ENCODE measurements around the gene CACNA2D3.

CACNA2D3 gene

GRCh38 chr3:54731732-54732445 is 609.5 kb downstream of the CACNA2D3 start:
- no peak overlapping the region for H2AFZ ChIP-seq (ENCODE audit: low read depth, low read length, severe bottlenecking)
- H4K20me1 ChIP-seq (ENCODE audit: low read depth, low read length): no peaks in the 10 kb centered on the region
- no peak overlapping the region for H3K4me2 ChIP-seq (ENCODE audit: low read depth, low read length, poor library complexity, severe bottlenecking)
- no peak overlapping the region for H3K9ac ChIP-seq (ENCODE audit: low read length)
- no peaks in the 10 kb centered on the region for H3K27me3 ChIP-seq (ENCODE audit: low read length)
- no peak overlapping the region for H3K4me3 ChIP-seq (ENCODE audit: insufficient read depth, low read length, poor library complexity, severe bottlenecking)
- no peak overlapping the region for H3K27ac ChIP-seq (ENCODE audit: low read depth, low read length)
- TF ChIP-seq CTCF (IDR thresholded peaks at IDR 0.05; ENCODE audit: insufficient read depth, low read length, poor library complexity, severe bottlenecking) (no peak), EZH2phosphoT487 (conservative IDR thresholded peaks at IDR 0.05; ENCODE audit: low read length) (no peak)
- no peaks in the 10 kb centered on the region for H3F3A ChIP-seq (ENCODE audit: insufficient read depth)
- H3K79me2 ChIP-seq (ENCODE audit: insufficient read depth, low read length): no peaks in the 10 kb centered on the region
- no peaks in the 10 kb centered on the region for H3K9me3 ChIP-seq (ENCODE audit: insufficient read depth, low read length)
- no peaks in the 10 kb centered on the region for H3K9me2 ChIP-seq (replicated peaks; ENCODE audit: insufficient read depth, low read length)
- no peaks in the 10 kb centered on the region for H3K36me3 ChIP-seq (ENCODE audit: low read length)

GRCh38 chr3:54733106-54734006 is 611.0 kb downstream of the CACNA2D3 start:
- Histone ChIP-seq H3K9me2 (replicated peaks; ENCODE audit: insufficient read depth, low read length) (no peaks in the 10 kb centered on the region), H3F3A (ENCODE audit: insufficient read depth) (no peaks in the 10 kb centered on the region), H3K79me2 (ENCODE audit: insufficient read depth, low read length) (no peaks in the 10 kb centered on the region), H2AFZ (ENCODE audit: low read depth, low read length, severe bottlenecking) (no peak overlapping the region), H3K4me2 (ENCODE audit: low read depth, low read length, poor library complexity, severe bottlenecking) (no peak overlapping the region), H3K27ac (ENCODE audit: low read depth, low read length) (no peak overlapping the region), H3K9me3 (ENCODE audit: insufficient read depth, low read length) (no peaks in the 10 kb centered on the region), H3K4me3 (ENCODE audit: insufficient read depth, low read length, poor library complexity, severe bottlenecking) (no peak overlapping the region), H3K27me3 (ENCODE audit: low read length) (no peaks in the 10 kb centered on the region), H3K9ac (ENCODE audit: low read length) (no peak overlapping the region), H4K20me1 (ENCODE audit: low read depth, low read length) (no peaks in the 10 kb centered on the region), H3K36me3 (ENCODE audit: low read length) (no peaks in the 10 kb centered on the region)
- TF ChIP-seq EZH2phosphoT487 (conservative IDR thresholded peaks at IDR 0.05; ENCODE audit: low read length): no peak
- no peak for TF ChIP-seq CTCF (IDR thresholded peaks at IDR 0.05; ENCODE audit: insufficient read depth, low read length, poor library complexity, severe bottlenecking)

- Histone ChIP-seq H3K9me3 (ENCODE audit: insufficient read depth, low read length) (no peaks in the 10 kb centered on the region), H3K79me2 (ENCODE audit: insufficient read depth, low read length) (no peaks in the 10 kb centered on the region), H2AFZ (ENCODE audit: low read depth, low read length, severe bottlenecking) (no peak overlapping the region), H3K36me3 (ENCODE audit: low read length) (no peaks in the 10 kb centered on the region), H3K4me3 (ENCODE audit: insufficient read depth, low read length, poor library complexity, severe bottlenecking) (no peak overlapping the region), H3F3A (ENCODE audit: insufficient read depth) (no peaks in the 10 kb centered on the region), H3K27ac (ENCODE audit: low read depth, low read length) (no peak overlapping the region), H3K4me2 (ENCODE audit: low read depth, low read length, poor library complexity, severe bottlenecking) (no peak overlapping the region), H3K9ac (ENCODE audit: low read length) (no peak overlapping the region), H4K20me1 (ENCODE audit: low read depth, low read length) (no peaks in the 10 kb centered on the region), H3K27me3 (ENCODE audit: low read length) (no peaks in the 10 kb centered on the region), H3K9me2 (replicated peaks; ENCODE audit: insufficient read depth, low read length) (no peaks in the 10 kb centered on the region)
- TF ChIP-seq EZH2phosphoT487 (conservative IDR thresholded peaks at IDR 0.05; ENCODE audit: low read length): no peak
- no peak for TF ChIP-seq CTCF (IDR thresholded peaks at IDR 0.05; ENCODE audit: insufficient read depth, low read length, poor library complexity, severe bottlenecking)
Measured at GRCh38 chr3:54736459-54736858, 614.1 kb downstream of the CACNA2D3 start.

Data from SU-DHL-6 (cell line).